HG03432 (cell line): ENCODE data around the gene RRAGD.

Experiments used
- ATAC-seq: cut with Tn5 transposase; IDR thresholded peaks from one replicate; pipeline ENCODE4 v1.9.1; 2021; ENCODE audit warnings: mild to moderate bottlenecking, moderate library complexity; ENCODE audit not compliant: unreplicated experiment

RRAGD gene

GRCh38 chr6:89348372-89348771 lies 63.7 kb downstream of the RRAGD start:
- ATAC-seq = no peak

GRCh38 chr6:89347825-89348224 lies 64.2 kb downstream of the RRAGD start:
- no peak for ATAC-seq

- ATAC-seq = no peak
Measured at GRCh38 chr6:89346433-89346832, 65.6 kb downstream of the RRAGD start.

- no peak for ATAC-seq
Measured at GRCh38 chr6:89339565-89339964, 72.5 kb downstream of the RRAGD start.

GRCh38 chr6:89335164-89335563 lies 76.9 kb downstream of the RRAGD start:
- ATAC-seq = no peak

GRCh38 chr6:89330910-89331309 lies 81.2 kb downstream of the RRAGD start:
- ATAC-seq = no peak

GRCh38 chr6:89328976-89329375 lies 83.1 kb downstream of the RRAGD start:
- no peak for ATAC-seq

GRCh38 chr6:89324304-89324703 lies 87.8 kb downstream of the RRAGD start:
- ATAC-seq = no peak

GRCh38 chr6:89323511-89323971 lies 88.5 kb downstream of the RRAGD start:
- no peak for ATAC-seq

GRCh38 chr6:89321131-89321970 lies 90.7 kb downstream of the RRAGD start:
- no peak for ATAC-seq

GRCh38 chr6:89320012-89320559 lies 92.0 kb downstream of the RRAGD start:
- no peak for ATAC-seq

GRCh38 chr6:89317067-89317466 lies 95.0 kb downstream of the RRAGD start:
- no peak for ATAC-seq

- ATAC-seq = no peak
Measured at GRCh38 chr6:89315249-89315885, 96.7 kb downstream of the RRAGD start, which contains the start of gene GABRR2. TSS of gene GABRR2 (minus strand) at chr6:89315299. CDS start at chr6:89315165, 134 bp downstream.

- no peak for ATAC-seq
Measured at GRCh38 chr6:89314692-89315091, 97.4 kb downstream of the RRAGD start.
